Dendritic cell treated with granulocyte-macrophage colony-stimulating factor and Interleukin-4, amounts not matched to agents 40 ng/mL and 50 ng/mL, for 4 days (primary cell): ENCODE results near the gene PGM2L1.

Source experiments
- H3K27ac Mint-ChIP-seq: one replicate; pipeline ENCODE4 v1.8.0; 2022; ENCODE audit warnings: mild to moderate bottlenecking, mixed read lengths
- H3K27me3 Mint-ChIP-seq: one replicate; pipeline ENCODE4 v1.8.0; 2022; ENCODE audit warnings: mild to moderate bottlenecking, mixed read lengths
- H3K36me3 Mint-ChIP-seq: one replicate; pipeline ENCODE4 v1.8.0; 2022; ENCODE audit warnings: low read depth, mixed read lengths
- H3K4me1 Mint-ChIP-seq: one replicate; pipeline ENCODE4 v1.8.0; 2022; ENCODE audit warnings: low read depth, mixed read lengths
- H3K4me3 Mint-ChIP-seq: one replicate; pipeline ENCODE4 v1.8.0; 2022; ENCODE audit warnings: mild to moderate bottlenecking, moderate library complexity, mixed read lengths
- H3K9me3 Mint-ChIP-seq: one replicate; pipeline ENCODE4 v1.8.0; 2022; ENCODE audit warnings: mixed read lengths
- intact Hi-C: fragments of 100-400 bp; cut with micrococcal nuclease; formaldehyde crosslinking; loops from one replicate; pipeline ENCODE4 v1.15.0; 2022

PGM2L1 gene

DNA sequence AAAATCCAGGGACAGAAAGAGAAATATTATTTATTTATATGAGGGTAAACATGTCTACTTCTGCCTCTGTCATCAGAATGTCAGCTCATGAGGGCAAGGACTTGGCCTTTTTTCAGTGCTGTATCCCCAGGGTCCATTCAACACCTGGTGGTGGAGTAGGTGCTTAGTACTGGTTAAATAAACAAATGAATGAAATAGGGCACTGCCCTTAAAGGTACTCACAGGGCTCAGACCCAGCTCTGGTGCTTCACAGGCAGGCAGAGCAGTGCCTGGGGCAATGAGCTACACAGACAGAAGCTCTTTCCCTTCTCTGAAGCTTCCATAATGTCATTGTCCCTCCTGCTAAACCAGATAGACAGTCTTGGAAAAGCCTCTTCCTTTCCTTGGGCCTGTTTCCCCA is 117.7 kb downstream of the PGM2L1 start:
- H3K4me1 Mint-ChIP-seq = no peaks in the 10 kb centered on the region
- H3K27me3 Mint-ChIP-seq = peaks cover 4% of the 10 kb centered on the region
- no peaks in the 10 kb centered on the region for H3K36me3 Mint-ChIP-seq
- no peak overlapping the region for H3K4me3 Mint-ChIP-seq
- H3K27ac Mint-ChIP-seq = no peak overlapping the region
- intact Hi-C loops = no loop called here
- H3K9me3 Mint-ChIP-seq = no peaks in the 10 kb centered on the region
